ENCODE results near the gene USP12.
"Not testable (repeated sequence)": the region's sequence is repeated elsewhere in the genome, so short reads cannot be mapped to it uniquely, and the experiment has no call there.

The USP12 gene

GRCh38 chr13:27171244-27171826, at the start of gene USP12:
TSS of gene USP12 (minus strand) at chr13:27171811. CDS start at chr13:27171639, 172 bp downstream.
- no peak for DNase-seq (ENCODE audit: low read depth)

- DNase-seq (ENCODE audit: low read depth): no peak
Measured at GRCh38 chr13:27219611-27220010, 48.0 kb upstream of the USP12 start.

GRCh38 chr13:27218861-27219260, 47.2 kb upstream of the USP12 start:
- DNase-seq (ENCODE audit: low read depth): not testable (repeated sequence)

GRCh38 chr13:27217791-27218190, 46.2 kb upstream of the USP12 start:
- DNase-seq (ENCODE audit: low read depth): not testable (repeated sequence)

- not testable (repeated sequence) for DNase-seq (ENCODE audit: low read depth)
Measured at GRCh38 chr13:27213386-27213785, 41.8 kb upstream of the USP12 start.

GRCh38 chr13:27211771-27212364, 40.3 kb upstream of the USP12 start:
- DNase-seq (ENCODE audit: low read depth): peak; percentile 86

- no peak for DNase-seq (ENCODE audit: low read depth)
Measured at GRCh38 chr13:27211271-27211670, 39.7 kb upstream of the USP12 start.

- DNase-seq (ENCODE audit: low read depth): no peak
Measured at GRCh38 chr13:27208514-27208913, 36.9 kb upstream of the USP12 start.

GRCh38 chr13:27203854-27204253, 32.2 kb upstream of the USP12 start:
- peak; percentile 32 for DNase-seq (ENCODE audit: low read depth)

GRCh38 chr13:27203186-27203585, 31.6 kb upstream of the USP12 start:
- no peak for DNase-seq (ENCODE audit: low read depth)

GRCh38 chr13:27201661-27202060, 30.1 kb upstream of the USP12 start:
- no peak for DNase-seq (ENCODE audit: low read depth)

GRCh38 chr13:27200413-27201070, 28.9 kb upstream of the USP12 start:
- DNase-seq (ENCODE audit: low read depth): peak; percentile 17

- no peak for DNase-seq (ENCODE audit: low read depth)
Measured at GRCh38 chr13:27199696-27200095, 28.1 kb upstream of the USP12 start.

GRCh38 chr13:27199211-27199610, 27.6 kb upstream of the USP12 start:
- DNase-seq (ENCODE audit: low read depth): no peak

GRCh38 chr13:27194895-27195764, 23.5 kb upstream of the USP12 start:
- DNase-seq (ENCODE audit: low read depth): peak; percentile 91

GRCh38 chr13:27194209-27194608, 22.6 kb upstream of the USP12 start:
- DNase-seq (ENCODE audit: low read depth): peak; percentile 28

- DNase-seq (ENCODE audit: low read depth): no peak
Measured at GRCh38 chr13:27193496-27193895, 21.9 kb upstream of the USP12 start.

GRCh38 chr13:27192973-27193372, 21.4 kb upstream of the USP12 start:
- no peak for DNase-seq (ENCODE audit: low read depth)

GRCh38 chr13:27192367-27192766, 20.8 kb upstream of the USP12 start:
- DNase-seq (ENCODE audit: low read depth): not testable (repeated sequence)

GRCh38 chr13:27189192-27189591, 17.6 kb upstream of the USP12 start:
- no peak for DNase-seq (ENCODE audit: low read depth)

GRCh38 chr13:27188239-27188638, 16.6 kb upstream of the USP12 start:
- no peak for DNase-seq (ENCODE audit: low read depth)

GRCh38 chr13:27186295-27186694, 14.7 kb upstream of the USP12 start:
- DNase-seq (ENCODE audit: low read depth): no peak

Data from iris pigment epithelial cell (primary cell).